Superior temporal gyrus (tissue), 1 donor: ENCODE results near the gene PLIN4.
"Not testable (repeated sequence)": the region's sequence is repeated elsewhere in the genome, so short reads cannot be mapped to it uniquely, and the experiment has no call there.

Source experiments
- DNase-seq: peaks from one replicate; pipeline ENCODE4 v3.0.0-alpha.2; 2016; ENCODE audit errors: extremely low spot score

Gene PLIN4

GRCh38 chr19:4527377-4527776 is 9.1 kb upstream of the PLIN4 start:
- not testable (repeated sequence) for DNase-seq

- DNase-seq: no peak
These were observed 7.3 kb upstream of the PLIN4 start for GRCh38 chr19:4525563-4526002.

- peak; percentile 20 for DNase-seq
These were observed 6.7 kb upstream of the PLIN4 start for GRCh38 chr19:4524808-4525562.

- DNase-seq: no peak
These were observed 5.2 kb upstream of the PLIN4 start for GRCh38 chr19:4523306-4524110.

GRCh38 chr19:4522291-4523002 is 4.2 kb upstream of the PLIN4 start:
- DNase-seq: no peak

GRCh38 chr19:4521888-4522242 is 3.6 kb upstream of the PLIN4 start:
- DNase-seq: no peak

- DNase-seq: no peak
These were observed 3.0 kb upstream of the PLIN4 start for GRCh38 chr19:4521170-4521887.

- DNase-seq: no peak
These were observed 1.4 kb upstream of the PLIN4 start for GRCh38 chr19:4519521-4520277.

- no peak for DNase-seq
These were observed 848 bp upstream of the PLIN4 start for GRCh38 chr19:4519172-4519496.

GRCh38 chr19:4517451-4518057 is 732 bp downstream of the PLIN4 start:
- DNase-seq: no peak

- no peak for DNase-seq
These were observed 1.4 kb downstream of the PLIN4 start for GRCh38 chr19:4516939-4517300.

GRCh38 chr19:4516199-4516938 is 1.9 kb downstream of the PLIN4 start:
- DNase-seq: no peak

- no peak for DNase-seq
These were observed 2.6 kb downstream of the PLIN4 start for GRCh38 chr19:4515732-4516131.

GRCh38 chr19:4513248-4513647 is 5.0 kb downstream of the PLIN4 start:
- no peak for DNase-seq

GRCh38 chr19:4512070-4512469 is 6.2 kb downstream of the PLIN4 start:
- no peak for DNase-seq

GRCh38 chr19:4511300-4512054 is 6.8 kb downstream of the PLIN4 start:
- DNase-seq: no peak

- no peak for DNase-seq
These were observed 7.6 kb downstream of the PLIN4 start for GRCh38 chr19:4510435-4511255.

- no peak for DNase-seq
These were observed 9.6 kb downstream of the PLIN4 start for GRCh38 chr19:4508698-4509097.

- no peak for DNase-seq
These were observed 10.5 kb downstream of the PLIN4 start for GRCh38 chr19:4507804-4508203.
